Measurements from ENCODE around the gene SBF2. TPM values are rescaled to one million over a fixed set of nuclear protein-coding genes. Genes with fewer than 3 reads are reported as not detected.

Gene SBF2
- total RNA-seq, 1 experiment from 2014 or later, result 30.2 TPM

DNA sequence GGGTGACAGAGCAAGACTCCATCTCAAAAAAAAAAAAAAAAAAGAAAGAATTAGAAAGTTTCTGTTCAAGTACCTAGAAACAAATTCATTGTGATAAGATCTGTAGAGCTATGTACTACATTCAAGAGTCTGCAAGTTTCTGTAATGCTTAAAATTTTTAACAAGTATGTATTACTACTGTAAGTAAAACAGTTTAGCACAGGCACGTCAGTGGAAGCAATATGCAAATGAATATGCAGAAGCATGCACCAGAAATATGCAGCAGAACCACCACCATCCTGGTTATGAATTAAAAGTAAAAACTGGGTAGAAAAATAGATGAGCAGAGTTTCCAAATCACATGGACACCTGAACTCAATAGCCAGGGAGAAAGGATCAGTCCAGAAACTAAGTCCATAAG, 19.3 kb downstream of the SBF2 start:
- H3K56ac ChIP-seq (ENCODE audit: insufficient read length, low read depth, low read length), result no peak overlapping the region
- Mint-ChIP-seq H3K4me1 (peaks cover 14% of the 10 kb centered on the region in 2 experiments), H3K27me3 (ENCODE audit: low read depth) (no peaks in the 10 kb centered on the region; the same call in 1 of the 2 replicates), H3K9me3 (no peaks in the 10 kb centered on the region), H3K4me3 (no peak overlapping the region), H3K36me3 (ENCODE audit: insufficient read depth in 1 of 3, low read depth in 3 of 3) (no peaks in the 10 kb centered on the region), H3K27ac (peak overlapping the region in 1 of 3 experiments; percentile 35; a peak in 3 of 7 replicates)
- no peaks in the 10 kb centered on the region for H3K27me3 ChIP-seq (ENCODE audit: insufficient read depth, low read length)
- H2BK12ac ChIP-seq (ENCODE audit: insufficient read length, low read depth, low read length), result no peak overlapping the region
- H3K4ac ChIP-seq (ENCODE audit: low read depth, low read length), result no peak overlapping the region
- no peak overlapping the region for H2BK15ac ChIP-seq (ENCODE audit: low read depth, low read length)
- no peaks in the 10 kb centered on the region for H4K20me1 ChIP-seq (ENCODE audit: control insufficient read depth, insufficient read depth, insufficient read length)
- no peaks in the 10 kb centered on the region for H3K79me1 ChIP-seq (ENCODE audit: insufficient read depth, low read depth, low read length, poor library complexity, severe bottlenecking)
- no peak overlapping the region for H3K14ac ChIP-seq (ENCODE audit: insufficient read depth, low read length)
- H3K23me2 ChIP-seq (ENCODE audit: insufficient read length, low read depth, low read length, poor library complexity, severe bottlenecking), result no peaks in the 10 kb centered on the region
- no peak overlapping the region for H3K23ac ChIP-seq (ENCODE audit: insufficient read length, low read depth, low read length)
- no peak overlapping the region for H2AK5ac ChIP-seq (ENCODE audit: insufficient read length, low read length)
- H3K9ac ChIP-seq (ENCODE audit: extremely low read depth, insufficient read length, low read length), result no peak overlapping the region
- no peak overlapping the region for H2BK120ac ChIP-seq (ENCODE audit: low read depth, low read length, poor library complexity, severe bottlenecking)
- no peak overlapping the region for H4K91ac ChIP-seq (ENCODE audit: insufficient read length, low read depth, low read length)
- no peak overlapping the region for H3T11ph ChIP-seq (ENCODE audit: low read length)
- no peak overlapping the region for H3K4me2 ChIP-seq (ENCODE audit: insufficient read depth, insufficient read length, low read length)
- no peak overlapping the region for H2AFZ ChIP-seq (ENCODE audit: low read length)
- no peak for DNase-seq
- TF ChIP-seq, protein P1, sequence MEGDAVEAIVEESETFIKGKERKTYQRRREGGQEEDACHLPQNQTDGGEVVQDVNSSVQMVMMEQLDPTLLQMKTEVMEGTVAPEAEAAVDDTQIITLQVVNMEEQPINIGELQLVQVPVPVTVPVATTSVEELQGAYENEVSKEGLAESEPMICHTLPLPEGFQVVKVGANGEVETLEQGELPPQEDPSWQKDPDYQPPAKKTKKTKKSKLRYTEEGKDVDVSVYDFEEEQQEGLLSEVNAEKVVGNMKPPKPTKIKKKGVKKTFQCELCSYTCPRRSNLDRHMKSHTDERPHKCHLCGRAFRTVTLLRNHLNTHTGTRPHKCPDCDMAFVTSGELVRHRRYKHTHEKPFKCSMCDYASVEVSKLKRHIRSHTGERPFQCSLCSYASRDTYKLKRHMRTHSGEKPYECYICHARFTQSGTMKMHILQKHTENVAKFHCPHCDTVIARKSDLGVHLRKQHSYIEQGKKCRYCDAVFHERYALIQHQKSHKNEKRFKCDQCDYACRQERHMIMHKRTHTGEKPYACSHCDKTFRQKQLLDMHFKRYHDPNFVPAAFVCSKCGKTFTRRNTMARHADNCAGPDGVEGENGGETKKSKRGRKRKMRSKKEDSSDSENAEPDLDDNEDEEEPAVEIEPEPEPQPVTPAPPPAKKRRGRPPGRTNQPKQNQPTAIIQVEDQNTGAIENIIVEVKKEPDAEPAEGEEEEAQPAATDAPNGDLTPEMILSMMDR (conservative IDR thresholded peaks at IDR 0.05), result no peak
- H3K18ac ChIP-seq (ENCODE audit: insufficient read length, low read depth, low read length), result no peak overlapping the region
- no peaks in the 10 kb centered on the region for H3K4me1 ChIP-seq (ENCODE audit: insufficient read depth, low read length)
- H2BK5ac ChIP-seq (ENCODE audit: insufficient read length, low read length), result no peak overlapping the region
- H3K79me2 ChIP-seq (ENCODE audit: insufficient read depth, low read length), result 0 out of 2 replicates have a peak, but pooled peaks cover 2% of the 10 kb centered on the region
- H3K27ac ChIP-seq (ENCODE audit: insufficient read length, low read depth, low read length), result no peak overlapping the region
- H2BK20ac ChIP-seq (ENCODE audit: low read depth, low read length, poor library complexity, severe bottlenecking), result no peak overlapping the region
- no CpG with 5 or more reads among the region's 1 CpG for WGBS (ENCODE audit: extremely low coverage, insufficient read length, low lambda C conversion rate)
- no peak overlapping the region for H4K5ac ChIP-seq (ENCODE audit: insufficient read length, low read depth, low read length)
- H3K9me3 ChIP-seq (ENCODE audit: control insufficient read depth, low read depth, low read length), result no peaks in the 10 kb centered on the region
- no peak overlapping the region for H4K8ac ChIP-seq (replicated peaks; ENCODE audit: insufficient read length, low read depth, low read length)

All from H9 (cell line).